NB4 (cell line): Measurements from ENCODE around the gene SMYD3.

Source experiments
- CTCF ChIP-seq: IDR thresholded peaks from one replicate; pipeline ENCODE4 v1.5.1; 2012; ENCODE audit warnings: low read depth, low read length
- MYC ChIP-seq: IDR thresholded peaks from 2 replicates; pipeline ENCODE4 v1.6.1; 2011; ENCODE audit warnings: low read depth, low read length
- POLR2A ChIP-seq: IDR thresholded peaks from 2 replicates; pipeline ENCODE4 v1.6.1; 2011; ENCODE audit warnings: mild to moderate bottlenecking; ENCODE audit not compliant: insufficient read length; ENCODE audit errors: extremely low read depth

- no peak for TF ChIP-seq CTCF
- TF ChIP-seq POLR2A: no peak
- TF ChIP-seq MYC: no peak
Observed at GRCh38 chr1:246351721-246352120, 155.4 kb downstream of the SMYD3 start.
